Hindlimb muscle (tissue), 1 donor: ENCODE results near the gene C13orf46. TPM values are rescaled to one million over a fixed set of nuclear protein-coding genes. Genes with fewer than 3 reads are reported as not detected.
"Not testable (repeated sequence)": the region's sequence is repeated elsewhere in the genome, so short reads cannot be mapped to it uniquely, and the experiment has no call there.

ENCODE experiments used
- DNase-seq: peaks from one replicate; pipeline ENCODE4 v3.0.0-alpha.2; 2013
- polyA plus RNA-seq: library from polyadenylated mRNA; unstranded; fragments of 120-200 nt; gene quantifications from one replicate; pipeline ENCODE4 v1.2.1, GENCODE V29; 2013; ENCODE audit not compliant: insufficient read length

The C13orf46 gene
- polyA plus RNA-seq, 1 donor: 0.39 TPM

GRCh38 chr13:113991676-113992179, 17.9 kb upstream of the C13orf46 start:
- DNase-seq: no peak

GRCh38 chr13:113991191-113991669, 17.4 kb upstream of the C13orf46 start:
- DNase-seq: no peak

- DNase-seq: no peak
Measured at GRCh38 chr13:113990321-113990837, 16.5 kb upstream of the C13orf46 start.

DNA sequence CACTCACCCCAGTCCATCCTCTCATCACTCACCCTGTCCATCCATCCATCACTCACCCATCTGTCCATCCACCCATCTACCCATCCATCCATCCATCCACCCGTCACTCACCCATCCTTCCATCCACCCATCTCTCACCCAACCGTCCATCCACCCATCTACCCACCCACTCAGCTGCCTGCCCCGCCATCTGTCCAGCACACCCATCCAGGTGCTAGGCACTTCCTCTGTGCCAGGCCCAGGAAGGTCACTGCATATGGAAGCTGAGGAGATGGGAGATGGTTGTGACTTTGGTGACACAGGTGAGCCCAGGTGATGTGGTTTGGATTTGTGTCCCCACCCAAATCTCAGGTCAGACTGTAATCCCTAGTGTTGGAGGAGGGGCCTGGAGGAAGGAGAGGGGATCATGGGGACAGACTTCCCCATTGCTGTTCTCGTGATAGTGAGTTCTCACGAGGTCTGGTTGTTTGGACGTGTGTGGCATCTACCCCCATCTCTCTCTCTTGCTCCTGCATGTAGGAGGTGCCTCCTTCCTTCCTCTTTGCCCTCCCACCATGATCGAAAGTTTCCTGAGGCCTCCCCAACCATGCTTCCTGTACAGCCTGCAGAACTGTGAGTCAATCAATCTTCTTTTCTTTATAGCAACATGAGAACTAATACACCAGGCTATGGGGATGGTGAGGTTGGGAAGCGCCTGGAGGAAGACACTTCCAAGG, 15.9 kb upstream of the C13orf46 start:
- DNase-seq: no peak

GRCh38 chr13:113988859-113989258, 15.0 kb upstream of the C13orf46 start:
- DNase-seq: not testable (repeated sequence)

DNA sequence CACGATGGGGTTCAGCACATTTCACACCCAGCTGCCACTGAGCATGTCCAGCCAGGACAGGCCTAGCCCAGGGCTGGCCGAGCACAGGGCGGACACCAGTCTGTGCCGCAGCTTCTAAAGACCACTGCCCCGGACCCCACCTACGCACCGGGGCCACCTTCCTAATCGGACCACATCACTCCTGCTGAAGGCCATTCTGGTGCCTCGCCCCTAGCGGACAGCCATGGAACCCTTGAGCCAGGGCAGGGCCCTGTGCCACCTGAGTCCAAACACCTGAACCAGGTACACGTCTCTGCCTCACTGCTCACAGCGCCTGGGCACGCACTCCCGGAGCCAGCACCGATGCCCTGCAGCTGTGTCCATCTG, 8.4 kb upstream of the C13orf46 start:
- DNase-seq: no peak

DNA sequence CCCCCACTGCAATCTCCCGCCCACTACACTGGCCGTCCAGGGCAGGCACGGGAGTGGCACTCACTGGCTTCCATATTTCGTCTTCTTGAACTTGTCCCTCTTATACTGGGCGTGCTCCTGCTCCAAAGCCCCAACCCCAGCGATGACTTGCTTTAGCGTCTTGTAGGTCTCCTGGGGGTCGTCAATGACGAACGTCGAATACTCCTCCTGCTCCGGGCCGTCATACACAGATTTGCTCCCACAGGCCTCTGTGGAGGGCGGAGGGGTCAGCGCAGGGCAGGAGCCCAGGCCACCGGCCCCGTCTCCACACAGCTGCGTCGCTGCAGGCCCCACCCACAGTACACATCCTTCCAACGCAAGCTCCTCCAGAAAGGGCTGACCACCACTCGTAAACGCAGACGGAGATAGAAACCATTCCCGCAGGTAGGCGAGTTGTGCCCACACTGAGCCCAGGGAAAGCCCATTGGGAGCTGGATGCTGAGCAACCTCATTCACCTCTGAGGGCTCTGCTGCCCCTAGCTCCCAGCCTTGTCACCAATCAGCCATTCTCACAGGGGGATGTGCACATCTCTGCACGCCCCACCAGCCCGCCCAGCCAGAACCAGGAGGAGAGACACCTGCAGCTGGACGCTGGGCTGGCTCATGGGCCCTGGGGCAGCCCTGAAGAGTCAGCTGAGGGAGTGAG, 7.9 kb upstream of the C13orf46 start:
- no peak for DNase-seq

DNA sequence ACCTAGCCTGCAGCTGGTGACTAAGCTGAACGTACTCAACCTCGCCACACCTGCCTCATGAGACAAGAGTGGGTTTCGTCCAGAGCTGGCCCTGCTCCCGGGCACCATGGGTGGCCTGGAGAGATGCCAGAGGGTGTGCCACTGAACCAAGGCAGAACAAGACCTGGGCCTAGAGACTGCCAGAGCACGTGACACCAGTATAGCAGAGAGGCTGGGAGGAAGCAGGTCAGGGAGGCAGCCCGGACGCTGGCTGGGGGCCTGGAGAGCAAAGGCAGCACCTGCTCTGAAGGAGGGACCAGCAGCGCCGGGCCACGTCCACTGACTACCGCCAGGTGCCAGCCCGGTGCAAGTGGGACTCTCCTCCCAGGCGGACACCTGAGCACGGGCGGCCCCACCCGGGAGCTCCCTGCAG, 7.3 kb upstream of the C13orf46 start:
- DNase-seq: no peak

DNA sequence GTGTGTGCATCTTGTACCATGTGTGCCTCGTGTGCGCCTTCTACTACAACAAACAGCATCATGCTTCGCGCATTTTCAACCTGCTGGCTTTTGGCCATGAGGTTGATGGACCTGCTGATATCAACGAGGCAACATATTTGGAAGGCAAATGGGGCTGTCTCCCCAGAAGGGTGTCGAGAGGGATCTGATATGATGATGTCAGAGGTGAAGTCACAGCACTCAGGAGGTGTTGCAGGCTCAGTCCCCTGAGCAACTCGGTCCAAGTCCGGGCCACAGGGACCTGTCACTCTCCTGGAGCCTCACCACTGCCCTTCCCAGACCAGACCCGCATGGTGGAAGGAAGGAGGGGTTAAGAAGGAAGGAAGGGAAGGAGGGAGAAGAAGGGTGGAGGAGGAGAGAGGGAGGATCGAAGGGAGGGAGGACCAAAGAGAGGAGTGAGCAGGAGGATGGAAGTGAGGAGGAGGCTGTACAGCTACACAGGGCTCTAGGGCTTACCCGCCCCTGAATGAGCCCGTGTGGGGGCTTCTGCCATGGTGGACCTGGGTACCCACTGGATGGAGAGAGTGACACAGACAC, 6.7 kb upstream of the C13orf46 start:
- DNase-seq: no peak

DNA sequence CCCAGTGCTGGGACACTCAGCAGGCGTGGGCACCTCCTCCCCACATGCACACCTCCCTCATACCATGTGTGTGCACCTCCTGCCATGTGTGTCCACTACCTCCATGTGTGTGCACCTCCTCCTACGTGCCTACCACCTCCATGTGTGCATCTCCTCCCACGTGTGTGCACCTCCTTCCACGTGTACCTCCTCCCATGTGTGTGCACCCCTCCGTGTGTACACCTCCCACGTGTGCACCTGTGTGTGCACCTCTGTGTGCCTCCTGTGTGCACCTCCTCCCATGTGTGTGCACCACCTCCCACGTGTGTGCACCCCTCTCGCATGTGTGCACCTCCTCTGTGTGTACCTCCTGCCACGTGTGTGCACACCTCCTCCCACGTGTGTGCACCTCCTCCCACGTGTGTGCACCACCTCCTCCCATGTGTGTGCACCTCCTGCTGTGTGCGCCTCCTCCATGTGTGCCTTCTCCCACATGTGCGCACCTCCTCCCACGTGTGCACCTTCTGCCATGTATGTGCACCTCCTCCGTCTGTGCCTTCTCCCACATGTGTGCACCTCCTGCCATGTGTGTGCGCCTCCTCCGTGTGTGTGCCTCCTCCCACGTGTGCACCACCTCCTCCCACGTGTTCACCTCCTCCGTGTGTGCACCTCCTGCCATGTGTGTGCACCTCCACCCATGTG, 6.1 kb upstream of the C13orf46 start:
- no peak for DNase-seq

GRCh38 chr13:113978741-113979481, 5.0 kb upstream of the C13orf46 start:
- DNase-seq: no peak

DNA sequence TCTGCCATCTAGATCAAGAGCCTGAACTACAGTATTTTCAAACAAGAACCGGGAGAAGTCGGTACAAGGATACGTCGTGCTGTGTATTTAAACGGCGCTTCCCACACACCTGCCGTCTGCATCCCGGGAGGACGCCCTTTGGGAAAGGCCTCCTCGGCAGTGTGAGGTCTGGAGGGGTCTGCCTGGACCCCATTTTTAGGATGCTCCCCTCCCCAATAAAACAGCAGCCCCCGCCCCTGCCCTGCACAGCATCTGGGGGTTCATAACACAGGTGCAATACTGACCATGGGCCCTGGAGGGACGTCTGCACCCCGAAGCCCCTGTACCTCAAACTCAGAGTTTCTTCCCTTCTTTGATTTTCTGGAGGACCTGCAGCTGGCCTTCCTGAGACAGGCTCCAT, 4.1 kb upstream of the C13orf46 start:
- DNase-seq: no peak

GRCh38 chr13:113976711-113977684, 3.1 kb upstream of the C13orf46 start:
- DNase-seq: no peak

DNA sequence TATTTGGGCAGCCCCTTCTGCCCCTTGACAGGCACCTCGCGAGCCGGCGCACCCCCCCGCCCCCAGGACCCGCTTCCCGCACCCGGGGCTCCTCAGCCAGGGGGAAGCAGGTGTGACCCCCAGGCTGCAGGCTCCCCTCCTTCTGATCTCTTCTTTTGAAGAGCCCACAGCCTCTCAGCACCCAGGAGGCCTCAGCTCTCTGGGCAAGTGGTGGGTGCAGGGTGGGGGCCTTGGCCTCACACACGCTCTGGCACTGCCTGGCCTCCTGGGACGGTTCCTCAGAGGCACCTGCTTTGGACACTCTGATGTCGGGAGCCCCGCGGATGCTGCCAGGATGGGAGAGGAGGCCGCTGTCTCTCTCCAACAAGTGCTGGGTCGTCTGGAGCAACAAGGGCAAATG, 1.5 kb upstream of the C13orf46 start:
- no peak for DNase-seq

- no peak for DNase-seq
Measured at GRCh38 chr13:113974304-113975281, 717 bp upstream of the C13orf46 start.

DNA sequence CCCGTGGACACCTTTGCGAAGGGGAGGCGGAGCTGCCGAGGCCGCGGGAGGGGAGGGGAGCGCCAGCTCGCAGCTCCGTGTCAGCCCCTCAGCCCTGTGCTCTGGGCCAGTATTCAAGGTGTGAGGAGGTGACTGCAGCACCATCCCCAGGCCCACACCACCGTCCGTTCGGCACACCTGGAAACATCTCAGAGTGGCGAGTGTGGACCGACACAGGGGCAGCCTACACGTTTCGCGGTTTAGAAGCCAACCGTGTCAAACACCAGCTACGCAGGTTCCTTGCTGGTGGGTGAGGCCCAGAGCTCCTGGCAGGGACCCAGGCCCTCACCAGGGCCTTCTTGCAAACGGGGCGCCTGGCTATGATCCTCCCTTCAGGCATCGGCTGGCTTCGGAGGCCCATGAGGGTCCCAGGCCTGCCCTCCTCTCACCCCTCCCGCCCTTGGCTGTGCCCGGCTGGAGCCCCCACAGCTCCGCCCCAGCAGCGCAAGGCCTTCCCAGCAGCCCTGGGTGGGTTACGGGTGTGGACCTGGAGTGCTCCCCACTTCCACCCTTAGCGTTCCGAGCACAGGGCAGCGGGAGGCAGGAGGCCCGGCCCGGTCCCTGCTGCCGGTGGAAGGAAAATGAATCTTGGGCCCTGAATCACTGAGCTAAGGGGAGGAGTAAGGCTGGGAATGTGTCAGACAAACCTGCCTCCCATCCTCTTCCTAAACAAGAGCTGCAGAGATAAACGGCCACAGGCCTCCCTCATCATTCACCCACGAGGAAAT, 1.2 kb downstream of the C13orf46 start:
- no peak for DNase-seq

- DNase-seq: no peak
Measured at GRCh38 chr13:113971471-113972231, 2.2 kb downstream of the C13orf46 start.
